IMR-90 (cell line): ENCODE measurements around the gene NEK8.

ENCODE experiments used
- CHD1 ChIP-seq: IDR thresholded peaks from 2 replicates; pipeline ENCODE4 v1.6.1; 2012; ENCODE audit warnings: low read depth, low read length, improper control_type of control experiment
- CTCF ChIP-seq: conservative IDR thresholded peaks from 2 replicates; pipeline ENCODE4 v1.5.1; 2012; ENCODE audit warnings: mild to moderate bottlenecking, low read depth, low read length, improper control_type of control experiment
- MXI1 ChIP-seq: IDR thresholded peaks from 2 replicates; pipeline ENCODE4 v1.6.1; 2012; ENCODE audit warnings: low read depth, mild to moderate bottlenecking, low read length, moderate library complexity, borderline replicate concordance
- POLR2A ChIP-seq: IDR thresholded peaks from 2 replicates; pipeline ENCODE4 v1.6.1; 2012; ENCODE audit warnings: mild to moderate bottlenecking, low read depth, low read length
- RAD21 ChIP-seq: IDR thresholded peaks from 2 replicates; pipeline ENCODE4 v1.6.1; 2012; ENCODE audit warnings: low read length, improper control_type of control experiment

GRCh38 chr17:28706471-28707338 lies 21.9 kb upstream of the NEK8 start:
- TF ChIP-seq RAD21 (no peak), POLR2A (no peak), CTCF (no peak), MXI1 (no peak), CHD1 (no peak)
